LHCN-M2 (cell line): ENCODE results near the gene UPB1. TPM values are rescaled to one million over a fixed set of nuclear protein-coding genes. Genes with fewer than 3 reads are reported as not detected.

ENCODE experiments used
- DNase-seq: peaks from one replicate; pipeline ENCODE4 v3.0.0-alpha.2; 2012; ENCODE audit warnings: low read depth
- total RNA-seq: library from RNA; depleted of rRNA; stranded (reverse); fragments of >200 nt; gene quantifications from 2 replicates; pipeline ENCODE4 v1.2.3, GENCODE V29; 2014

The UPB1 gene
- total RNA-seq, 1 experiment from 2014 or later, result not detected

GRCh38 chr22:24504540-24504939 is 9.4 kb downstream of the UPB1 start:
- DNase-seq, result no peak

DNA sequence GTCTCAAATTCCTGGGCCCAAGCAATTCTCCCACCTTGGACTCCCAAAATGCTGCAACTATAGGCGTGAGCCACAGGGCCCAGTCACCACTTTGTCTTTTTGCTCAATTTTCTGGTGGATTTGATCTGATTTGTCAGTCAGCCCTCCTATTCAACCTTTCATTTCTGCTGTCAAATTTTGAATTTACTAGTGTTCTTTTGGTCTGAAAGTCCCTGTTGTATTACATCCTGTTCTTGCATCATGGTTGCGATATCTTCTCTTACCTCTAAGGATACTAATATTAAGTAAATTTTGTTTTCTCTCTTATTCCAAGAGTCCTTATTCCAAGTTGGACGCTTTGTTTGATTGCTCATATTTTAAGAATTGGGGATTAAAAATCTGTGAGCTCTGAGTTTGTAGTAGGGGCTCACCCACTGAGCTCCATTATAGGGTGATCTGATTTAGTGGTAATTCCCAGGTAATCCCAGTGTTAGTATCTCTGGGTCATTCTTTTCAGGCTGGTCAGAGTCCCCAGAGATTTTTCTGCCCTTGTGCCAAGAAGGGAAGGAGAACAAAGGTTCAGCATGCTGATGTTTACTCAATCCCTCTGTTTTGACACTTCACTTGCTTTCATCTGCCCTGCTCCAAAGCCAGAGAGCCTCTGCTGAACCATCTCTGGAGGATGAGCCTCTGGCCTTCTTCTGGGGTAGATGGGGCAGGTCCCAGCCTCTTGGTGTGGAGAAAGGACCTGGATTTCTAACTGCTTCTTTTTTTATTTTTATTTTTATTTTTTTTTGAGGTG is 10.0 kb downstream of the UPB1 start:
- peak; percentile 31 for DNase-seq

- peak; percentile 66 for DNase-seq
Observed at GRCh38 chr22:24506802-24507438, 11.8 kb downstream of the UPB1 start.

GRCh38 chr22:24507716-24508115 is 12.6 kb downstream of the UPB1 start:
- no peak for DNase-seq

GRCh38 chr22:24510637-24511625 is 15.8 kb downstream of the UPB1 start:
- DNase-seq, result peak; percentile 53

DNA sequence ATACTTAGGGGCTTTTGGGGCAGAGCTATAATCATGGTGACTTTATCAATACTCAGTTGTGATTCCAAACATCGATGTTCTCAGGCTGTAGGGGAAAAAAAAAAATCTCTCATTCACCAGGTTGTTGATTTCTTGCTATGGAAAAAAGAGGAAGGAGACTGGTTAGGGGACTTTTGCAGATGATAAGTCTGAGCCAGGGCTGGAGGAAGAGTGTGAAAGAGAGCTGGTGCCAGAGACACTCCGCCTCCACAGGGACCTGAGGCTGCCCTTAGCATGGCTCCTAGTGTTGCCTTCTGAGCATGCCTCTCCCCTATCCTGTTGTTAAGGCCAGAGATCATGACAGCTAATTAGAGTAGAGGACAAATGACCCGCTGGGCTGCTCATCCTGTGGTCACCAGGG is 16.9 kb downstream of the UPB1 start:
- no peak for DNase-seq

DNA sequence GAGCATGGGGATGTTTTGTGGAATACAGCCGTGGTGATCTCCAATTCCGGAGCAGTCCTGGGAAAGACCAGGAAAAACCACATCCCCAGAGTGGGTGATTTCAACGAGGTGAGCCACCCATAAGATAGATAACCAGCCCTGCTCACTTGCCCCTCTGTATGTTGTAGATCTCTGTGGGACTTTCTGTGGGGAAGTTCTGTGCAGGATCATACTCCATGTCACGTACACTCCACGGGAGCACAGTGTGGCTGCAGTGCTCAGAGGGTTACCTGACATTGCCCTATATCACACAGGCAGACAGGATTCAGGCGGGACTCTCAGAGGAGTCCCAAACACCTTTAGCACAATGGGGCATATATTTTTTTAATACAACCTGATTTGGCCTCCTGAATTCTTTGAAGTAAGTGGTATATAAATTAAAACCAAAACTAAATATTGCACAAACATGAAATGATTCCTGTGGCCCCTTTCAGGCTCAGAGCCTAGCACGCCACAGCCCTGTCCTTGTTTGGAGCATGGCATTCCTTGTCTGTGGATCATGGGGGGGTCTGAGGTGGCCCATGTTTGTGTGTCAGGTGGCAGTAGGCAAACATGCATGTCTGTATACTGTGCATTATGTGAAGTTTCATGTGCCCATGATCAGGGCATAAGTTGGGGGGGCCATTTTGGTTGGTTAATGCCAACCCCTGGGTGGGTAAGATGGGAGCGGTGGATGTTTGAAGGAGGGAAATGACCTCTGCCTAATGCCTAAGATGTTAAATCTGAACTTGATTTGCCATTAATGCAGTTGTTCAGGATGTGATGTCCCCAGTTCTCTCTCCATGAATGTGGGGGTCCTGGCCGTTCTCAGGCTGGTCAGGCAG is 18.5 kb downstream of the UPB1 start:
- DNase-seq, result no peak

DNA sequence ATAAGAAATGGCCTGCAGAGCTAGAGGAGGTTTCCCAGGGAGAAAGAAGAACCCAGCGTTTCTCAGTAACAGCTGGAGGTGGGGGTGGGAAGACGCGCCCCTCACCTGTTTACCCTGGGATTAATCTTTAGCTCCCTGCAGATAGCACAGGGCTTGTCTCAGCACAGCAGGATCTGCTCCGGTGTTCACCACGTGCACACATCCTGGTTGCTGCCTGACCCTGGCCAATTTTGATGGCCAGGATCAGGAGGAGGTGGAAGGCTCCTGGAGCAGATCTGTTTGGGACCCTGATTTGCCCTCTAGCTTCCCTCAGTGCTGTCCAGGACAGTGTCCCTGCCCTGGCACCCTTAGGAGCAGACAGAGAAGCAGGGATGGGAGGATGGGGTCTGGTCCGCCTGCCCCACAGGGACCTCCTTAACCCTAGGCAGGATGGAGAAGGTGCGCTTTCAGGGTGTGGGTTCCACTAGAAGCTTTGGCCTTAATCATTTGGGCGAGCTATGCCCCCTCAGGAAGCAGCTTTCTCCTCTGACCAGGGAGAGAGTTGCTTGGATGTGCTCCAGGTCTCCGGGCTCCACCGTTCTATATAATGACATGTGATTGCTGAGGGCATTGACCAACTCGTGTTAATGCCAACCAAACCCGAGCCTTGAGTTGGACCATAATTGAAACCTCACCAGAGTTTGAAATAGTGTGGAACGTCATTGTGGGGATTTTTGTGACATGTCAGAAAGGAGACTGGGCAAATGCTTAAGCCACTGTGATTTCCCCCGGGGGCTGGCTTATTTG is 19.3 kb downstream of the UPB1 start:
- DNase-seq, result no peak

DNA sequence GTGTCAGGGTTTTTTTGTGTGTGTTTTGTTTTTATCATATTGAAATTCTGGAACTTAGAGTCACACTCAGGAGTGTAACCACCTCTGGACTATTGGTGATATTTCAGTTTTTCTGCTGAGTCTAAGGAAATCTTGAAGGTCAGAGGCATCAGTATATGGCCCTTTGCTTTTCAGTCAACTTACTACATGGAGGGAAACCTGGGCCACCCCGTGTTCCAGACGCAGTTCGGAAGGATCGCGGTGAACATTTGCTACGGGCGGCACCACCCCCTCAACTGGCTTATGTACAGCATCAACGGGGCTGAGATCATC is 19.9 kb downstream of the UPB1 start:
- DNase-seq, result no peak

DNA sequence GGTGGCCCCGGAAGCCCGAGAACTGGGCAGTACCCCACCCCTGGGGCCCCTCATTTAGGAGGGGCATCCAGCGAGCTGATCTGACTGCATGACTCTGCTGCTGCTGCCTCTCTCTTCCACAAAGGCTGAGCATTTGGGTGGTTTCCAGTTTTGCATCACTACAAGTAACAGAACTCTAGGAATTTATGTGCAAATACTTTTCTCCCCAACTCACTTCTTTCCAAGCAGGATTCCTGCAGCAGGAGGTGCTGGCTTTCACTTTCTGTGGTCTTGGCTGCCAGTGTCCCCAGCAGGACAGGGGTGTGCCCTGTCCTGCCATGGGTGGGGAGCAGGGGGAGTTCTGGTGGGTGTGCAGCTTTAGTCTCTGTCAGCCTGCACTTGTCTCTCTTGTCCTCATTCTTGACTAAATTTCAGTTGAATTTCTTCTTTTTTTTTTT is 21.2 kb downstream of the UPB1 start:
- DNase-seq, result peak; percentile 46

- no peak for DNase-seq
Observed at GRCh38 chr22:24517446-24517845, 22.3 kb downstream of the UPB1 start.

- no peak for DNase-seq
Observed at GRCh38 chr22:24518228-24518627, 23.1 kb downstream of the UPB1 start.

- DNase-seq, result no peak
Observed at GRCh38 chr22:24518771-24519485, 23.8 kb downstream of the UPB1 start.

GRCh38 chr22:24519496-24519895 is 24.4 kb downstream of the UPB1 start:
- DNase-seq, result no peak

DNA sequence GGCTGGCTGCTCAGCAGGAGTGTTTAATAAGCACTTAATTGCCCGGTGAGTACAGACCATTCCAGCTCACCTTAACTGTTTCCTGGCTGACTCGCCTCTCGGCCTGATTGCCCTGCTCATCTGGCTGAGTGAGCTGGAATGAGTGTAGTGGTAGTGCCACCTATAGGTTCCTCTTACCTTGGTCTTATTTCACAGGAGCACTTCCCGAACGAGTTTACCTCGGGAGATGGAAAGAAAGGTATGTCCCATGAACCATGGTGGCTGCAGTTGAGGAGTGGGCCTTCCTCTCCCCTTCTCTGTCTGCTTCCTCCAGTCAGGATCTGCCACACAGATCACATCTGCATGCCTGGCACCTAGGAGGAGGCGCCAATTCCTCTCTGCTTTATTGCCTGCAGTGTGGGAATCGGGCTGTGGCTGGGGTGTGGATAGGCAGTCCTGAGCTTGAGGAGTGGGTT is 26.7 kb downstream of the UPB1 start:
- DNase-seq, result peak; percentile 40

GRCh38 chr22:24523873-24524272 is 28.7 kb downstream of the UPB1 start:
- no peak for DNase-seq

DNA sequence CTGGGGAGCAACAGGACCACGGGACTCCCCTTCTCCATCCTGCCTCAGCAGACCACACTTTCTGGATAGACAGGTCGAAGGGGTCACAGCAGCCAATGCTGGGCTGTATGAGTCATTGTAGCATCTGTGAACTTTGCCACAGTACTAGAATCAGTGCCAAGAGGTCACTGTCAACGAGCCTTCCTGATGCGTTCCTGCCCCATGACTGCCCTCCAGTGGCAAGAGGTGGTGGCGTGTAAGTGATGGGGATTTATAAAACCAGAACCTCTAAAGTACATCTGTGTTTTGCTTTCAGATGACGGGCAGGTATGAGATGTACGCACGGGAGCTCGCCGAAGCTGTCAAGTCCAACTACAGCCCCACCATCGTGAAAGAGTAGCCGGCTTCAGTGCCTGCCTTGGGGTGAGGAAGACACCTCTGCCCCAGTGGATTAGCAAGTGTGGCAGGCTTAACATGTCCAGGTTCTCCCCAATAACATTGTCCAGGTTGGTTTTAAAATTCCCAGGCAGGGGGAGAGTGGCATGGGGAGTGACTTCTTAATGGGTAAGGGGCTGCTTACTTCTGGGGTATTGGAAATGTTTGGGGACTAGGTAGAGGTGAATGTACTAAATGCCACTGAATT is 30.4 kb downstream of the UPB1 start:
- peak; percentile 83 for DNase-seq

GRCh38 chr22:24526191-24526590 is 31.1 kb downstream of the UPB1 start:
- no peak for DNase-seq

- no peak for DNase-seq
Observed at GRCh38 chr22:24529898-24530297, 34.8 kb downstream of the UPB1 start.
